SK-N-MC (cell line): ENCODE data around the gene PVR.

Source experiments
- EZH2 ChIP-seq: fragments of 200-600 bp; sonication (generic); IDR thresholded peaks from one replicate; pipeline ENCODE4 v1.6.1; 2017; ENCODE audit warnings: antibody characterized with exemption
- FOXP2 ChIP-seq: optimal IDR thresholded peaks from 2 replicates; pipeline ENCODE3; 2011; ENCODE audit warnings: mild to moderate bottlenecking, moderate library complexity; ENCODE audit not compliant: insufficient read depth; ENCODE audit errors: extremely low read length, control extremely low read depth
- POLR2AphosphoS5 ChIP-seq: IDR thresholded peaks from 2 replicates; pipeline ENCODE4 v1.6.1; 2012; ENCODE audit warnings: mild to moderate bottlenecking, low read depth, low read length, borderline replicate concordance

- TF ChIP-seq POLR2AphosphoS5, result no peak
- TF ChIP-seq EZH2, result no peak
- TF ChIP-seq FOXP2, result no peak
These were observed 56.8 kb downstream of the PVR start for GRCh38 chr19:44700547-44700946.
